Measurements from ENCODE around the gene MACROH2A2.
A peak's percentile ranks its signal among the peaks of the same experiment; 100 is the strongest.
"Not testable (repeated sequence)": the region's sequence is repeated elsewhere in the genome, so short reads cannot be mapped to it uniquely, and the experiment has no call there.

MACROH2A2 gene

GRCh38 chr10:70078937-70079336 is 26.3 kb downstream of the MACROH2A2 start:
- Histone ChIP-seq H2BK120ac (ENCODE audit: low read depth, low read length) (no peak overlapping the region), H4K91ac (ENCODE audit: low read length) (no peak overlapping the region), H3K9me3 (ENCODE audit: control insufficient read depth, low read length) (no peaks in the 10 kb centered on the region), H4K8ac (ENCODE audit: low read length) (no peak overlapping the region), H3K9ac (ENCODE audit: low read length) (no peak overlapping the region), H3K79me1 (replicated peaks; ENCODE audit: low read length, poor library complexity, severe bottlenecking) (peaks cover 15% of the 10 kb centered on the region), H2AFZ (ENCODE audit: low read depth, low read length) (no peak overlapping the region), H3K27me3 (ENCODE audit: control insufficient read depth in 1 of 2, insufficient read depth in 1 of 2, low read length in 2 of 2) (no peaks in the 10 kb centered on the region), H3K23ac (ENCODE audit: low read length in 2 of 2) (no peak overlapping the region), H3K4me3 (ENCODE audit: insufficient read depth in 1 of 2, low read depth in 1 of 2, low read length in 2 of 2) (no peak overlapping the region), H3K36me3 (ENCODE audit: control insufficient read depth in 1 of 2, insufficient read depth in 2 of 2, low read depth in 1 of 2, low read length in 2 of 2) (peaks cover 0 to 26% of the 10 kb centered on the region in 2 experiments), H3K4me2 (ENCODE audit: low read length, poor library complexity, severe bottlenecking) (no peak overlapping the region), H3K4me1 (ENCODE audit: control insufficient read depth, insufficient read depth, low read depth, low read length) (peaks cover 6% of the 10 kb centered on the region), H2AK5ac (ENCODE audit: low read length, severe bottlenecking) (no peak overlapping the region), H3K4ac (ENCODE audit: low read depth in 1 of 2, low read length in 2 of 2) (no peak overlapping the region), H3K14ac (ENCODE audit: low read length in 2 of 2) (no peak overlapping the region), H2BK12ac (ENCODE audit: low read length in 2 of 2) (no peak overlapping the region), H3K27ac (ENCODE audit: low read length, poor library complexity, severe bottlenecking) (no peak overlapping the region), H2BK5ac (ENCODE audit: low read depth, low read length, poor library complexity, severe bottlenecking) (no peak overlapping the region), H3K18ac (ENCODE audit: low read depth in 1 of 2, low read length in 2 of 2) (no peak overlapping the region), H2BK15ac (ENCODE audit: low read depth, poor library complexity, severe bottlenecking) (no peak overlapping the region)
- 91% methylated on average over 7 of the region's 7 CpGs for WGBS
- no peak for DNase-seq

GRCh38 chr10:70080789-70081188 is 28.1 kb downstream of the MACROH2A2 start:
- H3K27ac ChIP-seq (ENCODE audit: low read length, poor library complexity, severe bottlenecking); H2BK120ac ChIP-seq (ENCODE audit: low read depth, low read length); H3K4me1 ChIP-seq (ENCODE audit: control insufficient read depth, insufficient read depth, low read depth, low read length); H2AFZ ChIP-seq (ENCODE audit: low read depth, low read length); H3K9ac ChIP-seq (ENCODE audit: low read length); H3K4me2 ChIP-seq (ENCODE audit: low read length, poor library complexity, severe bottlenecking); H2AK5ac ChIP-seq (ENCODE audit: low read length, severe bottlenecking); H3K9me3 ChIP-seq (ENCODE audit: control insufficient read depth, low read length); H2BK5ac ChIP-seq (ENCODE audit: low read depth, low read length, poor library complexity, severe bottlenecking); H2BK15ac ChIP-seq (ENCODE audit: low read depth, poor library complexity, severe bottlenecking); H3K14ac ChIP-seq (ENCODE audit: low read length in 2 of 2); H2BK12ac ChIP-seq (ENCODE audit: low read length in 2 of 2); H3K4ac ChIP-seq (ENCODE audit: low read depth in 1 of 2, low read length in 2 of 2); H3K23ac ChIP-seq (ENCODE audit: low read length in 2 of 2); H3K27me3 ChIP-seq (ENCODE audit: control insufficient read depth in 1 of 2, insufficient read depth in 1 of 2, low read length in 2 of 2); DNase-seq; H4K91ac ChIP-seq (ENCODE audit: low read length); H4K8ac ChIP-seq (ENCODE audit: low read length); H3K18ac ChIP-seq (ENCODE audit: low read depth in 1 of 2, low read length in 2 of 2); H3K4me3 ChIP-seq (ENCODE audit: insufficient read depth in 1 of 2, low read depth in 1 of 2, low read length in 2 of 2): not testable (repeated sequence)
- Histone ChIP-seq H3K79me1 (replicated peaks; ENCODE audit: low read length, poor library complexity, severe bottlenecking) (peaks cover 13% of the 10 kb centered on the region), H3K36me3 (ENCODE audit: control insufficient read depth in 1 of 2, insufficient read depth in 2 of 2, low read depth in 1 of 2, low read length in 2 of 2) (peaks cover 0 to 20% of the 10 kb centered on the region in 2 experiments)
- 100% methylated on average over 2 of the region's 2 CpGs for WGBS

DNA sequence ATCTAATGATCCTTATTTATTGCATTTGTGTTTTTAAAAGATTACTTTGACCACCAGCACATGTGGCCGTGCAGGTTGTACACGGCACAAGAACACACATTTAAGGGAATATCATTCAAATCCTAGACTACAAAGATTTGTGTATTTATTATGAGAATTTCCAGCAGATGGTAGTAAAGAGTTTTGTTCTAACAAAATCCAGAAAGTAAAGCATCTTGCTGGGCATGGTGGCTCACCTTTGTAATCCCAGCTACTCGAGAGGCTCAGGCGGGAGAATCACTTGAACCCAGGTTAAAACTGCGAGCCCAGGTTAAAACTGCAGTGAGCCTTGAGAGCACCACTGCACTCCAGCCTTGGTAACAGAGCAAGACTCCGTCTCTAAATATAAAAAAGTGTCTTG is 31.5 kb downstream of the MACROH2A2 start:
- 99% methylated on average over 4 of the region's 6 CpGs for WGBS
- Histone ChIP-seq H3K18ac (ENCODE audit: low read depth in 1 of 2, low read length in 2 of 2) (no peak overlapping the region), H2BK120ac (ENCODE audit: low read depth, low read length) (no peak overlapping the region), H3K36me3 (ENCODE audit: control insufficient read depth in 1 of 2, insufficient read depth in 2 of 2, low read depth in 1 of 2, low read length in 2 of 2) (peaks cover 0 to 15% of the 10 kb centered on the region in 2 experiments), H3K23ac (ENCODE audit: low read length in 2 of 2) (no peak overlapping the region), H2AK5ac (ENCODE audit: low read length, severe bottlenecking) (no peak overlapping the region), H3K27ac (ENCODE audit: low read length, poor library complexity, severe bottlenecking) (no peak overlapping the region), H2BK15ac (ENCODE audit: low read depth, poor library complexity, severe bottlenecking) (no peak overlapping the region), H2AFZ (ENCODE audit: low read depth, low read length) (no peak overlapping the region), H3K9ac (ENCODE audit: low read length) (no peak overlapping the region), H3K14ac (ENCODE audit: low read length in 2 of 2) (no peak overlapping the region), H2BK12ac (ENCODE audit: low read length in 2 of 2) (no peak overlapping the region), H3K27me3 (ENCODE audit: control insufficient read depth in 1 of 2, insufficient read depth in 1 of 2, low read length in 2 of 2) (no peaks in the 10 kb centered on the region), H3K79me1 (replicated peaks; ENCODE audit: low read length, poor library complexity, severe bottlenecking) (peaks cover 13% of the 10 kb centered on the region), H4K8ac (ENCODE audit: low read length) (no peak overlapping the region), H3K4ac (ENCODE audit: low read depth in 1 of 2, low read length in 2 of 2) (no peak overlapping the region), H2BK5ac (ENCODE audit: low read depth, low read length, poor library complexity, severe bottlenecking) (no peak overlapping the region), H3K4me2 (ENCODE audit: low read length, poor library complexity, severe bottlenecking) (no peak overlapping the region), H4K91ac (ENCODE audit: low read length) (no peak overlapping the region), H3K4me1 (ENCODE audit: control insufficient read depth, insufficient read depth, low read depth, low read length) (peaks cover 12% of the 10 kb centered on the region), H3K9me3 (ENCODE audit: control insufficient read depth, low read length) (no peaks in the 10 kb centered on the region), H3K4me3 (ENCODE audit: insufficient read depth in 1 of 2, low read depth in 1 of 2, low read length in 2 of 2) (no peak overlapping the region)
- no peak for DNase-seq

- H2BK12ac ChIP-seq (ENCODE audit: low read length in 2 of 2), result no peak overlapping the region
- no peak overlapping the region for H2BK120ac ChIP-seq (ENCODE audit: low read depth, low read length)
- no peak overlapping the region for H3K4ac ChIP-seq (ENCODE audit: low read depth in 1 of 2, low read length in 2 of 2)
- H3K9me3 ChIP-seq (ENCODE audit: control insufficient read depth, low read length), result no peaks in the 10 kb centered on the region
- peaks cover 16% of the 10 kb centered on the region for H3K4me1 ChIP-seq (ENCODE audit: control insufficient read depth, insufficient read depth, low read depth, low read length)
- H3K4me2 ChIP-seq (ENCODE audit: low read length, poor library complexity, severe bottlenecking), result no peak overlapping the region
- no peak overlapping the region for H3K4me3 ChIP-seq (ENCODE audit: insufficient read depth in 1 of 2, low read depth in 1 of 2, low read length in 2 of 2)
- no peak overlapping the region for H4K8ac ChIP-seq (ENCODE audit: low read length)
- H3K79me1 ChIP-seq (replicated peaks; ENCODE audit: low read length, poor library complexity, severe bottlenecking), result peaks cover 10% of the 10 kb centered on the region
- peaks cover 5 to 15% of the 10 kb centered on the region in 2 experiments for H3K36me3 ChIP-seq (ENCODE audit: control insufficient read depth in 1 of 2, insufficient read depth in 2 of 2, low read depth in 1 of 2, low read length in 2 of 2)
- no peak overlapping the region for H3K23ac ChIP-seq (ENCODE audit: low read length in 2 of 2)
- no peak overlapping the region for H4K91ac ChIP-seq (ENCODE audit: low read length)
- no peak overlapping the region for H3K9ac ChIP-seq (ENCODE audit: low read length)
- H2BK5ac ChIP-seq (ENCODE audit: low read depth, low read length, poor library complexity, severe bottlenecking), result no peak overlapping the region
- no peaks in the 10 kb centered on the region for H3K27me3 ChIP-seq (ENCODE audit: control insufficient read depth in 1 of 2, insufficient read depth in 1 of 2, low read length in 2 of 2)
- WGBS, result 89% methylated on average over 3 of the region's 3 CpGs
- no peak overlapping the region for H2AFZ ChIP-seq (ENCODE audit: low read depth, low read length)
- DNase-seq, result no peak
- H3K27ac ChIP-seq (ENCODE audit: low read length, poor library complexity, severe bottlenecking), result peak overlapping the region; percentile 47
- H2AK5ac ChIP-seq (ENCODE audit: low read length, severe bottlenecking), result no peak overlapping the region
- H3K14ac ChIP-seq (ENCODE audit: low read length in 2 of 2), result no peak overlapping the region
- no peak overlapping the region for H2BK15ac ChIP-seq (ENCODE audit: low read depth, poor library complexity, severe bottlenecking)
- no peak overlapping the region for H3K18ac ChIP-seq (ENCODE audit: low read depth in 1 of 2, low read length in 2 of 2)
Observed at GRCh38 chr10:70085975-70086613, 33.4 kb downstream of the MACROH2A2 start.
